HL-60/S4 (cell line): ENCODE data around the gene CASTOR2.
"Not testable (repeated sequence)": the region's sequence is repeated elsewhere in the genome, so short reads cannot be mapped to it uniquely, and the experiment has no call there.

Experiments
- in situ Hi-C: fragments of 300-500 bp; cut with MboI; formaldehyde crosslinking; loops from 2 replicates; pipeline ENCODE4 v1.14.3; 2022; ENCODE audit warnings: low sequenced_read_pairs

The CASTOR2 gene

DNA sequence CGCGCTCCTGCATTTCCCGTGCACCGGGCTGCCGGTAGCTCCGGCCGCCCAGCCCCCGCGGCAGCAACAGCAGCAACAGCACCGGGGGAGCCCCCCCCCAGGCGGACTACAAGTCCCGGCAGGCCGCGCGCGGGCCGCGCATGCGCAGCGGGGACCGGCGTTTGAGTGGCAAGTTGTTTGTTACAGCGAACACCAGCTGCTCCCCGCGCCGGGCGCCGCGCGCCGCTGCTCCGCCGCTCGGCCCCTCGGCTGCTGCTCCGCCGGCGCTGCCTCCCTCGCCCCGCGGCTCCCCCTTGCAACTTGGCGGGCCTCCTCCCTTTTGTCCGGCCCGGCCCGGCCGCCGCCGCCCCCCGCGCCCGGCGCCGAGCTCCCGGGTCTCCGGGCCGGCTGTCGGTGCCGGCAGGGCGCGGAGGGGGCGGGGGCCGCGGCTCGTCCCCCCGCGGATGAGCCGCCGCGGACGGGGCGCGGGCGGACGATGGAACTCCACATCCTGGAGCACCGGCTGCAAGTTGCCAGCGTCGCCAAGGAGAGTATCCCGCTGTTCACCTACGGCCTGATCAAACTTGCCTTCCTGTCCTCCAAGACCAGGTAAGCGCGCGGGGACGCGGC lies at the start of gene CASTOR2:
Gene CASTOR2 (plus strand): TSS at position 195 of the 609 bp plus-strand sequence. CDS start 281 bp downstream, at position 476.
- in situ Hi-C loops, result not testable (repeated sequence)

DNA sequence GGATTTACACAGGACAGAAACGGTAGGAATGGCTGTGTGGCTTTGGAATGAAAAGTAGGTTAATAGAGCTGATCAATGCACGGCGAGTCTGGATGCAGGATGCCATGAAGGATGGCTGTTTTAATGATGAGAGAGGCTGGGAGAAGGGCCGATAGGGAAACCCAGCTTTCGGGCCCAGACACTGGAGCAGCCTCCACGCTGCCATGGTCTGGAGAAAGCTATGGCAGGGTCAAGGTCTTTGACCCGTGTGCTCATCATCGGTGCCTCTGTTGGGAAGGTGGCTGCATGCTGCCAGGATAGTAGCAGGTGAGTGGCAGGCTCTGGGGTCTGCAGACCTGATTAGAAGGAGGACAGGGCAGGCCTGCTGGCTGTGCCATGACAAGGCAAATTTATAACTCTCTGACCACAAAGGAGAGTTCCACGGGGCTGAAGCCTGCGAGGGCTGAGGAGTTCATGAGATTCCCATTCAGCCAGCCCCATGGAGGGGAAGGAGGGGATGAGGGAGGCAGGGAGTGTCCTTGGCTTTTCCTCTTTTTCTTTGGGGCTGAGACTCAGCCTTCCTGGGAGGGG lies 42.1 kb upstream of the CASTOR2 start:
- in situ Hi-C loops, result not testable (repeated sequence)

DNA sequence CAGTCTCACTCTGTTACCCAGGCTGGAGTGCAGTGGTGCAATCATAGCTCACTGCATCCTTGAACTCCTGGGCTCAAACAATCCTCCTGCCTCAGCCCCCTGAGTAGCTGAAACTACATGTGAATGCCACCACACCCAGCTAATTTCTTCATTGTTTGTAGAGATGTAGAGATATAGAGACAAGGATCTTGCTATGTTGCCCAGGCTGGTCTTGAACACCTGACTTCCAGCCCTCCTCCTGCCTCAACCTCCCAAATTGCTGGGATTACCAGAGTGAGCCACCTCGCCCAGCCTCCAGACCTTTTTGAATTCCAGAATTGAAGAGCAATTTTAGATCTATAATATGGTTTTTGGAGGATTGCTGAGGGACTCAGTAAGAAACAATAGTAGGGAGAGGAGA lies 40.9 kb upstream of the CASTOR2 start:
- in situ Hi-C loops, result not testable (repeated sequence)

DNA sequence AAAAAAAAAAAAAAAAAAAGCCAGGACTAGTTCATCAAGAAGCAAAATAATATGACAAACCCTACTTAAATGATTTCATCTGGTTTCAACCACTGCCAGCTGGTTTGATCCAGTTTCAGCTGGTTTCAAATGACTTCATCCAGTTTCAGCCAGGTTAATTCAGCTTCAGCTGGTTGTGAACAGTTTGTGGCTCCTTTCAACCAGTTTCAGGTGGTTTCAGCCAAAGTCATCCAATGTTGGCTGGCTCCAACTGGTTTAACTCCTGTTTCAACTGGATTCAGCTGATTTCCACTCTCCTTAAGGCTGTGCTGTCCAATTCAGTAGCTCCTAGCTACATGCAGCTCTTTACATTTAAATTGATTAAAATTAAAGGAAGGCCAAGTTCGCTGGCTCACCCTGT lies 37.5 kb upstream of the CASTOR2 start:
- in situ Hi-C loops, result not testable (repeated sequence)

DNA sequence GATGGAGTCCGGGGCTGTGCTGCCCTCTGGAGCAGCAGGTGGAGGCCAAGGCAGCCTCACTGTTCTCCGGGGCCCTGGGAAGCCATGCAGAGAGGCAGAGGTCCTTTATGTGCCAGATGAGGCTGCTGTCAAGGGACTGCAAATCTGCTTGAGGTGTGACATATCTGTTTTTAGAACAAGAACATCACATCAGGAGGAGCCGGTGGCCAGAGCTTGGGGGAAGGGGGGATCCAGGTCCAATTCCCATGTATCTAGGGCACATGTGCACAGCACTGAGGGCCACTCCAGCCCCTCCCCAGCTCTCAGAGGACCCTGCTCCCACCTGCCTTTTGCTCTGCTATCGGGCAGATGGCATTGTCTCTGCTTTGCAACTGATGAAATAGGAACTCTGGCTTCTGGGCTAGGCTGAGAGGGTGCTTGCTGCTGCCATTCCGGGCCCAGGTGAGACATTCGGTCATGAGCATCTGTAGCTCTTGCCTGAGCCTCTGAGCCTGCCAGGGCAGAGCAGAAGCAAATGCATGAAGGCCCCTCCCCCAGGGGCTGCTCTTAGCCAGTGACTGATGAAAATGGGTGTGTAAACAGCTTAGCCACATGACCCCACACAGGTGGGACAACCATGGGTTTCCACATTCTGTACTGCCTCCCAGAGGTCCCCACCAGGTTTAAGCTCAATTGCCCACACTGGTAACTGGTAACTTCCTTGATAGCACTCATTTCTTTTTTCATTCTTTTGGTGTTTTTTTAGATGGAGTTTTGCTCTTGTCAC lies 32.8 kb upstream of the CASTOR2 start:
- in situ Hi-C loops, result not testable (repeated sequence)

DNA sequence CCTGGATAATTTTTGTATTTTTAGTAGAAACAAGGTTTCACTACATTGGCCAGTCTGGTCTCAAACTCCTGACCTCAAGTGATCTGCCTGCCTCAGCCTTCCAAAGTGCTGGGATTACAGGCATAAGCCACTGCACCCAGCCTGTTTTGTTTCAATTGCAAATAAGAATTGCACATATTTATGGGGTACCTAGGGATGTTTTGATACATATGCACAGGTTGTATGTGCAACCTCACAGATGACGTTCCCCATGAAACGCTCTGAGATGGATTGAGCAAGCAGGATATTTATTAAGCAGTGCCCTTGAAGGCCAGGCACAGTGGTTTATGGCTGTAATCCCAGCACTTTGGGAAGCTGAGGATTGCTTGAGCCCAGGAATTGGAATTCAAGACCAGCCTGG lies 25.1 kb upstream of the CASTOR2 start:
- in situ Hi-C loops, result not testable (repeated sequence)

DNA sequence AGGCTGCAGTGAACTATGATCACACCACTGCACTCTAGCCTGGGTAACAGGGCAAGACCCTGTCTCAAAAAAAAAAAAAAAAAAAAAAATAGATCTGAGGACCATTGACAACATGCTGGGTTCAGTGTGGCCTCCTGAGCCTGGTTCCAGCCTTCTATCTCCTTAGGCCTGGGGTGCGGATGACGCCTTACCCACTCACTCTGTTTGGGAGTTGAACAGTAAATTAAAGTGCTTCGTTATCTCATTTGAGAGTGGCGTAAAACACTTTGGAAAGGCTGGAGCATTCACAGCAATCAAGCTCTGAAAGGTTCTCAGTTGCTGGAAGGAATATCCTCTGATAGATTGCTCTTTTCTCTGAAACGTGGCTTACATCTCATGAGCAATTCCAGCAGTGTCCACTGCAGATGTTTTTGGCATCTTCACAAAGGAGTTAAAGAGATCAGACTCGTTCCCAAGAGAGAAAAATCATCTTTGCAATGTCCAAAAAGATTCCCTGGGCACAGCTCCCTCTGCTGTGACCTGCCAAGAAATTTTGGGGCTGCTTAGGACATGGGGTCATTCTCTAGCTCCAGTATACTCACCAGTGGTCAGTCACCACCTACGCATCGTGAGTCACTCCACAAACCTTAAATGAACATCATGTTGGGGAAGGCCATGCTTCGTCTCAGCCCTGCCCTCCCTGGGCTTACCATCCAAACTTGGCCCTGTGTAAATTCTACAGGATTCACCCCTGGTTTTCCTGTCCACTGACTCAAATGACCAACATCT lies 23.0 kb upstream of the CASTOR2 start:
- in situ Hi-C loops, result not testable (repeated sequence)

DNA sequence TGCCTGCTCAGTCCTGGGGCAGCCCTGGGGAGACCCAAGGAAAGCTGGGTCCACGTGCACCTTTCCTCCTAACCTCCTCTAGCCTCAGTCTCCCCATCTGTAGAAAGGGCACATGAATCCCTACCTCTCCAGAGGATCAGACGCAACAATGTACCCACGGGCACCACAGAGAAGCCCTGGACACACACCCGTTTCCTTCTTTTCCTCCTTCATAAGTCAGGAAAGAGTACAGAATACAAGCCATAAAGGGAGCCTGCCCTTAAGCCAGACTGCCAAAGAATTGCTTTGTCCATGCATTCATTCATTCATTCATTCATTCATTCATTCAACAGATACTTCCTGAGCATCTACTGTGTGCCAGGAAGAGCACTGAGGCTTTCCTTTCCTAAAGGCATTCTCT lies 20.6 kb upstream of the CASTOR2 start:
- in situ Hi-C loops, result not testable (repeated sequence)

DNA sequence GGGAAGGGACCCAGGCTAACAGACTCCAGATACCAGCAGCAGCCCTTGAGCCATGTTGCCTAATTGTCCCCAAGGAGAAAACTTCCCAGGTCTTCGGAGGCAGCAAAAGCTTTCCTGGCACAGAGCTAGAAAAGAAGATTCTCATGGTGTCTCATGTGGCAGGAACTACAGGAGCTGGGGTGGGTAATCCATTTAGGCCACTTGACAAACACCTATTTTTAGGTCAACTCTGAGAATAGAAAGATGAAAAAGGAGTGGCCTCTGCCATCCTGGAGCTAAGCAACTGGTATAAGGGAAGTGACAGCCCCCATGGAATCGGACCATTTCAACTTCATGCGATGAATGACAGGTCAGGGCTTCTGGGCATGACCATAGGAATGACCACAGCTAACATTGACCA lies 16.8 kb upstream of the CASTOR2 start:
- in situ Hi-C loops, result not testable (repeated sequence)

DNA sequence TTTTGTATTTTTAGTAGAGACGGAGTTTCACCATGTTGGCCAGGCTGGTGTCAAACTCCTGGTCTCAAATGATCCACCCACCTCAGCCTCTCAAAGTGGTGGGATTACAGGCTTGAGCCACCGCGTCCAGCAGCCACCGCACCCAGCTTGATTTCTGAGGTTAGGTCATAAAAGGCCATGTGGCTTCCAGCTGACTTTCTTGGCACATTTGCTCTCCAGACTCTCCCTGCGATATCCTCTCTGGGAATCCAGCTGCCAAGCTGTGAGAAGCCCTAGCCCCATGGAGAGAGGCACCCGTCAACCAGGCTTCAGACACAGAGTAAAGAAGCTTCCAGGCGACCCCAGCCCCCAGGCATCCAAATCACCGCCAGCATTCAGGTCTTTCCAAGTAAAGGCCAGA lies 10.7 kb upstream of the CASTOR2 start:
- in situ Hi-C loops, result not testable (repeated sequence)

DNA sequence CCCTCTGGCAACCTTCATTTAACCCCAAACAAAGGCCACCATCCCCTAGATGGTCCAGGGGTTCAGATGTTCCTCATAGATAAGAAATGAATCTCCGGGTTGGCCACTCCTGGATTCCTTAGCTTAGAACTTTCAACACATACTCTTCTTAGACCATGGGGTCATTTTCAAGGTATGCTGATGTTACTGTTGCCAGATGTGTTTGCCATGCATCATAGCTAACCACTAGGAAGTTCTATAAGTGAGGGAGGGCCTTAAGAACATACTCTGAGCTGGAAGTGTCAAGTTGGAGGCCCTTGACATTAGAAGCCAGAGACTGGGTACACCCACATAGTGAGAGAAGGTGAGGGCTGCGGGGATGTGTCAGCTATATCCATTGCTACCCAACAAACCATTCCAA lies 6.2 kb upstream of the CASTOR2 start:
- in situ Hi-C loops, result not testable (repeated sequence)

DNA sequence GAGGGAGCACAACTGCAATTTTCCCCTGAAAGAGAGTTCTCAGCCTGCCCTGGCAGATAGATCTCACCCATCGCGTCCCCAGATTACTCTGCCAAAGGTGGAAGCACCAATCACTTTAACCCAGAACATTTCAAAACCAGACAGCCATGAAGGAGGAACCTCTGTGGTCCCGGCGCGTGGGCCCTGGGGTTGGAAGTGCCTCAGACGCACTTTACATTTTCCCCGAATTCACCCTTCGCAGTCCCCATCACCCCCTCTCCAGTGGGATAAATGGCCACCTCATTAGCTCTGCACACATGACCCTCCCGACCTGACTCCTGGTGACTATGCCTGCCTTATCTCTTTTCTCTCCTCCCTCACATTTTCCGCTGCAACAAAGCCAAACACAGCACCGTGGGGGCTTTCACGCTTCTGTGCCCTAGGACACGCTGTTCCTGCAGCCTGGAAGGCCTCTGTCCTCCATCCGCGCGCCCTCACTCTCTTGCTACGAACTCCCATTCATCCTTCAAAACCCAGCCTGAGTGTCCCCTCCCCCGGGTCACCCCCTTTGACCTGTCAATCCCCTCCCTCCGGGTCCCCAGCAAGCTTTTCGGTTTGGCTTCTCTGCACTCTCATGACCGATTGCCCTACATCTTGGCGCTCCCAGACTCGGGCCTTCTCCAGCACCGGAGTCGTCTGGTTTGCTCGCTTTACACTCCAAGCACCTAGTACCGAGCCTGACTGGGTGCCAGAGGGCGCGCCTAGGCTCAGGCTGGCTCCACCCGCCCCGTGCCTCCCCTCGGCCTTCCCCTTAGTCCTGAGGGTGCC lies 598 bp upstream of the CASTOR2 start:
- in situ Hi-C loops, result not testable (repeated sequence)

DNA sequence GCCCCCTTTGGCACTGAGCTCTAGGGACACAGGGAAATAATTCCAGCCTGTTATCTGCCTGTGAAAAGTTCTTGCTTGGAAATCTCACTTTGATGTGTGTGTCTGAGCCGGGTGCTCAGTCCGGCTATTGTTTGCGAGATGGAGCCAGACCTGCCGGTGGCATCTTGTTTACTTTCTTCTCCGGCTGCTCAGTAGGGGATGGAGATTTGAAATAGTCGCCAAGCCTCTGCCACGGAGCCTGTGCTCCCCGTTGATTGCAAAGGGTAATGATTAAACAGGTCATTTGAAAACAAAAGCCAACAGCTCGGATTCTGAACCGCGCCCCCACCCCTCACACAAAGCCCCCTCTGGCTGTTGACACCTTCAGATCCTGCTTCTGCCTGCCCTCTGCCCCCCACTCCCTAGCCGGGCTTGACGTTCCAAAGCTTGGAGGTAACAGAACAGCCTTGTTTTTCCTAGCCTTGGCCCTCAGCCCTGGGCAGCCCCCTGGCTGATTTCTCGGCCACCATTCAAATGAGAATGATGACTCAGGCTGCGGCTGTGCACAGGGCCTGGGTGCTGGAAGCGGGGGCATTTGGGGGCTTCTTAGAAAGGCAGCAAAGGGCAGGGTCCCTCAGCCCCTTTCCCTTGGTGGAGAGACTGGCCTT lies 1.8 kb downstream of the CASTOR2 start:
- in situ Hi-C loops, result not testable (repeated sequence)

DNA sequence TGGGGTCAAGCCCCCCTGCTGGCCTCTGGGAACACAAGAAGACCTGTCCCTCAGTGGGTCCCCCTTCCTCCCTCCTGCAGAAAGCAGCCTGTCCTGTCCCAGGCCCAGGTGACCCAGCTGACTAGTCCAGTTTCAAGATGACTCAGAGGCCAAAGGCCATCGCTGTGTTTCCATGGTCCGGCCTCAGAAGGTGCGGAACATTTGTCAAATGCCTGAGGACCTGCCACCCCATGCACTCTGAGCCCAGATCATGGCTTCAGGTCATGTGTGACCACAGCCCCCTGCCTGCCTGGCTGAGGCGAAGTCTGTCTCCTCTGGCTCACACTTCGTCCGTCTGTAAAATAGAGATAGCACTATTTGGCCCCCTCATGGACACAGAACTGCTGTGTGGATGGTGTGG lies 2.4 kb downstream of the CASTOR2 start:
- in situ Hi-C loops, result not testable (repeated sequence)

DNA sequence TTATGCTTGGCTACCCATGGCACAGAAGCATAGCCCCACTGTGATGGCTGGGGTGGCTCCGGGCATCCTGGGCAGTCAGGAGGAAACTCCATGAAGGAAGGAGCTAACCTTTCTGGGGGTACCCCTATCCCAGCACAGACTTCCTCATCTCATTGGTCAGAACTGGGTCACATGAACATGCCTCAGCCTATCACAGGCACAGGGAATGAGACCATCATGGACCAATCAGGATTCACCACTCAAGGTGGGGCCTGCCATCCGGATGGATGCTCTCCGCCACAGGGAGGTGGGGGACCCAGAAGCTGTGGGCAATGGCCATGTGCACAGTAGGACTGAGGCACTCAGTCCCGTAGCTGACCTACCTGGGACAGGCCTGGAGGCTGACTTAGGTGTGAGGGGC lies 6.9 kb downstream of the CASTOR2 start:
- in situ Hi-C loops, result not testable (repeated sequence)

DNA sequence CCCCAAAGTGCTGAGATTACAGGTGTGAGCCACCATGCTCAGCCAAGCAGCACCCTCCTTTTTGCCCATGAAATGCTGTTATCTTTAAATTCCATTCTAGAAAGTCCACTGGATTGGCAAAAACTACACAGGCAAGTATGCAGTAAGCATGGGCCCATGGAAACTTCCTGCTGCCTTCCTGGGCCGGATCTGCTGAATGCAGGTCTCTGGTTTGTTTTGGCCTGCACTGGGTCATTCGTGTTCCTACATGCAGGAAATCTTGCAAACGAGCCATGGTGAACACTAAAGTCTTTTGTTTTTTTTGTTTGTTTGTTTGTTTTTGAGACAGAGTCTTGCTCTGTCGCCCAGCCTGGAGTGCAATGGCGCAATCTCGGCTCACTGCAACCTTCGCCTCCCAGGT lies 7.9 kb downstream of the CASTOR2 start:
- in situ Hi-C loops, result not testable (repeated sequence)

DNA sequence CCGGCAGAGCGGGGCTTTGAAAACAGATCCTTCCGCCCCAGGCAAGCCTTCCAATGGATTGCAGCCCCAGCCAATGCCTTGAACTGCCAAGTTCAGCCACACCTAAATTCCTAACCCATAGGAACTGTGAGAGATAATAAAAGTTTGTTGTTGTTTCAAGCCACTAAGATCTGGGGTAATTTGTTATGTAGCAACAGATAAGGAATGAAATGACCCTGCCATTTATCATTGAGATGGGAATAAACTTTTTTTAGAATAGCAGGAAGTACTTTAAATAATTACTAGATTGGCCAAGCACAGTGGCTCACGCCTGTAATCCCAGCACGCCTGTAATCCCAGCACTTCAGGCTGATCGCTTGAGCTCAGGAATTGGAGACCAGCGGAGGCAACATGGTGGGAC lies 11.5 kb downstream of the CASTOR2 start:
- in situ Hi-C loops, result not testable (repeated sequence)

DNA sequence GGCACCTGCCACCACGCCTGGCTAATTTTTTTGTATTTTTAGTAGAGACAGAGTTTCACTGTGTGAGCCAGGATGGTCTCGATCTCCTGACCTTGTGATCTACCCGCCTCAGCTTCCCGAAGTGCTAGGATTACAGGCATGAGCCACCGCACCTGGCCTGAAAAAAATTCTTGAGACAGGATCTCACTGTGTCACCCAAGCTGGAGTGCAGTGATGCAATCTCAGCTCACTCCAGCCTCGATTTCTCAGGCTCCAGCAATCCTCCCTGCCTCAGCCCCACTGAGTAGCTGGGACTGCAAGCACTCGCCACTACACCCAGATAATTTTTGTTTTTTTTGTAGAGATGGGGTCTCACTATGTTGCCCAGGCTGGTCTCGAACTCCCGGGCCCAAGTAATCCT lies 13.0 kb downstream of the CASTOR2 start:
- in situ Hi-C loops, result not testable (repeated sequence)

DNA sequence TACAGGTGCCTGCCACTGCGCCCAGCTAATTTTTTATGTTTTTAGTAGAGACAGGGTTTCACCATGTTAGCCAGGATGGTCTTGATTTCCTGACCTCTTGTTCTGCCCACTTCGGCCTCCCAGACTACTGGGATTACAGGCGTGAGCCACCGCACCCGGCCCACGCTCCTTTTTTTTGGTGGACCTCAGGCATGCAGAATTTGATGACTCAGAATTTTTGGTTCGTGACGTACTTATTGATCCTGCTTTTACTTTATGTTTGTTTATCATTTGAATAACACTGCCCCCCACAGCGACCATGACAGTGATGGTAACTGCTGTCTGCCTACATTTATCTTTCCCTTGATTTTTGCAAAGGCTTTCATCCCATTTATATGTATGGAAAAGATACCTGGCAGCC lies 23.9 kb downstream of the CASTOR2 start:
- in situ Hi-C loops, result not testable (repeated sequence)

DNA sequence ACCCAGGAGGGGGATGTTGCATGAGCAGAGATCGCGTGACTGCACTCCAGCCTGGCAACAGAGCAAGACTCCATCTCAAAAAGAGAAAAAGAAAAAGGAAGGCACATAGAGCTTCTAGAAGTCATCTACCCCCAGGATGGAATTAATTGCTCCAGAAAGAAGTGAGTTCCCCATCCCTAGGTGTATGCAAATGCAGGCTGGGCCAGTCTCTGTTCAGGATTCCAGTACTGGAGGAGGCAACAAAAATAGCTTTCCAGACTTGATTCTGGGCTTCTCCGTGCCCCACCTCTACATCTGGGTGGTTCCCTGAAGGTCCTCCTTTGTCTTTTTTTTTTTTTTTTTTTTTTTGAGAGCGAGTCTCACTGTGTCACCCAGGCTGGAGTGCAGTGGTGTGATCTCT lies 28.6 kb downstream of the CASTOR2 start:
- in situ Hi-C loops, result no loop called here
